Lower lobe of right lung (tissue), 2 donors: ENCODE data around the gene MAPK11. TPM values are rescaled to one million over a fixed set of nuclear protein-coding genes. Genes with fewer than 3 reads are reported as not detected.

ENCODE experiments used
- ATAC-seq, 2 donors: fragments of 200-7000 bp; cut with Tn5 transposase; one replicate each; pipeline ENCODE4 v1.9.1; 2020 to 2022; ENCODE audit warnings: mild to moderate bottlenecking in 2 of 2, moderate library complexity in 2 of 2
- DNase-seq: peaks from one replicate; pipeline ENCODE4 v3.0.0-alpha.2; 2020
- H3K27ac ChIP-seq: fragments of 200-600 bp; one replicate; pipeline ENCODE4 v1.8.0; 2022
- H3K27me3 ChIP-seq: fragments of 200-600 bp; one replicate; pipeline ENCODE4 v1.8.0; 2022; ENCODE audit warnings: low read depth
- H3K36me3 ChIP-seq: fragments of 200-600 bp; one replicate; pipeline ENCODE4 v1.8.0; 2022; ENCODE audit warnings: mild to moderate bottlenecking
- H3K4me1 ChIP-seq: fragments of 200-600 bp; one replicate; pipeline ENCODE4 v1.8.0; 2022
- H3K4me3 ChIP-seq: fragments of 200-600 bp; one replicate; pipeline ENCODE4 v1.8.0; 2022; ENCODE audit warnings: mild to moderate bottlenecking
- H3K9me3 ChIP-seq: fragments of 200-600 bp; one replicate; pipeline ENCODE4 v1.8.0; 2022
- intact Hi-C: fragments of 100-400 bp; cut with DNase I; formaldehyde crosslinking; loops from one replicate; pipeline ENCODE4 v1.11.0; 2022
- total RNA-seq: library from RNA; stranded (reverse); fragmentation: NEBNext Ultra II Directional; extraction: Animal tissue kit (Norgen Biotek cat#: 25700); gene quantifications from one replicate; pipeline ENCODE4 v1.2.1, GENCODE V29; 2021
- TF ChIP-seq, protein P1 (sequence below): fragments of 200-600 bp; IDR thresholded peaks from one replicate; pipeline ENCODE4 v1.8.0; 2022; ENCODE audit warnings: antibody characterized with exemption, mild to moderate bottlenecking
- donor health status: DM: no; HTN: yes; CAD: no; lungs with severe emphysema.

MAPK11 gene
- total RNA-seq, 1 donor from 2014 or later, result 13.1 TPM

DNA sequence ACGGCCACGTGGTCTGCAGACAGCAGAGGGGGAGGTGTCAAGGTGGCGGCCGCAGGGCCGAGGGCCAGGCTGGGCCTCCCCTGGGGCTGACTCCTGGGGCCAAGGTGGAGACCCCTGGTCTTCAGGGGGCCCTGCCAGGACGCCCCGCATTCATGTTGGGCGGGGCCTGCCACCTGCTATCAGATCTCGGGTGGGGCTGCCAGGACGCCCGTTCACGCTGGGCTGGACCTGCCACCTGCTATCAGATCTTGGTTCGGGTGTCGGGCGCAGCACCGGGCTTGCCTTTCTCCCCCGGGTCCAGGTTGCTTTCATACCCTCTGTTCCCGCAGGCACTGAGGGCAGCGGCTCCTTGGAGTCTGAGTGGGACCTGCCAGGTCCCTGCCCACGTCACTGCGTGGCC is 16.1 kb upstream of the MAPK11 start:
- H3K27ac ChIP-seq, result no peak overlapping the region
- H3K36me3 ChIP-seq, result peaks cover 95% of the 10 kb centered on the region
- no peaks in the 10 kb centered on the region for H3K9me3 ChIP-seq
- no peaks in the 10 kb centered on the region for H3K27me3 ChIP-seq
- H3K4me3 ChIP-seq, result no peak overlapping the region
- intact Hi-C loops, result no loop called here
- no peak for ATAC-seq
- TF ChIP-seq, protein P1, sequence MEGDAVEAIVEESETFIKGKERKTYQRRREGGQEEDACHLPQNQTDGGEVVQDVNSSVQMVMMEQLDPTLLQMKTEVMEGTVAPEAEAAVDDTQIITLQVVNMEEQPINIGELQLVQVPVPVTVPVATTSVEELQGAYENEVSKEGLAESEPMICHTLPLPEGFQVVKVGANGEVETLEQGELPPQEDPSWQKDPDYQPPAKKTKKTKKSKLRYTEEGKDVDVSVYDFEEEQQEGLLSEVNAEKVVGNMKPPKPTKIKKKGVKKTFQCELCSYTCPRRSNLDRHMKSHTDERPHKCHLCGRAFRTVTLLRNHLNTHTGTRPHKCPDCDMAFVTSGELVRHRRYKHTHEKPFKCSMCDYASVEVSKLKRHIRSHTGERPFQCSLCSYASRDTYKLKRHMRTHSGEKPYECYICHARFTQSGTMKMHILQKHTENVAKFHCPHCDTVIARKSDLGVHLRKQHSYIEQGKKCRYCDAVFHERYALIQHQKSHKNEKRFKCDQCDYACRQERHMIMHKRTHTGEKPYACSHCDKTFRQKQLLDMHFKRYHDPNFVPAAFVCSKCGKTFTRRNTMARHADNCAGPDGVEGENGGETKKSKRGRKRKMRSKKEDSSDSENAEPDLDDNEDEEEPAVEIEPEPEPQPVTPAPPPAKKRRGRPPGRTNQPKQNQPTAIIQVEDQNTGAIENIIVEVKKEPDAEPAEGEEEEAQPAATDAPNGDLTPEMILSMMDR, result no peak
- H3K4me1 ChIP-seq, result peaks cover 21% of the 10 kb centered on the region
- DNase-seq, result no peak

DNA sequence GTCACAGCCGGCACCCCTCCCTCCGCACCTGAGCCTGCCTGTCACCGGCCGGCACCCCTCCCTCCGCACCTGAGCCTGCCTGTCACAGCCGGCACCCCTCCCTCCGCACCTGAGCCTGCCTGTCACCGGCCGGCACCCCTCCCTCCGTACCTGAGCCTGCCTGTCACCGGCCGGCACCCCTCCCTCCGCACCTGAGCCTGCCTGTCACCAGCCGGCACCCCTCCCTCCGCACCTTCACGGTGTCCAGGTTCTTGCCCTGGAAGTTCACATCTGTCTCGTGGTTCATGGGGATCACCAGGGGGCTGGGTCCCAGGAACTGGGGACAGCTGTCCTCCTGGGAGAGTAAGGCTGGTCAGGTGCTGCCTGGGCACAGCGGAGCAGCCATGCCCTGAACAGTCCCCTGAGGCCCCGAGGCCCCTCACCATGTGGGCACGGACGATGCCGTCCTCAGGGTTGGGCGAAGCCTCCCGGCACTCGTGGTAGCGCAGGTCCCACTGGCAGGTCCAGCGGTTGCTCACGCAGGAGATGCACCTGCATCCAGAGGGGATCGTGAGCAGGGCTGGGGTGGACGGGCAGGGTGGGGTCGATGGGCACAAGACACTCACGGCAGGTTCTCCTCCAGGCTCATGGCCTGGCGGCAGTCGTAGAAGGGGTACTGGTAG is 15.5 kb upstream of the MAPK11 start:
- intact Hi-C loops, result no loop called here
- TF ChIP-seq, protein P1, result no peak
- DNase-seq, result no peak
- Histone ChIP-seq H3K27me3 (no peaks in the 10 kb centered on the region), H3K27ac (peak overlapping the region; percentile 24), H3K4me1 (peaks cover 18% of the 10 kb centered on the region), H3K4me3 (no peak overlapping the region), H3K36me3 (peaks cover 95% of the 10 kb centered on the region), H3K9me3 (no peaks in the 10 kb centered on the region)
- ATAC-seq, result no peak

DNA sequence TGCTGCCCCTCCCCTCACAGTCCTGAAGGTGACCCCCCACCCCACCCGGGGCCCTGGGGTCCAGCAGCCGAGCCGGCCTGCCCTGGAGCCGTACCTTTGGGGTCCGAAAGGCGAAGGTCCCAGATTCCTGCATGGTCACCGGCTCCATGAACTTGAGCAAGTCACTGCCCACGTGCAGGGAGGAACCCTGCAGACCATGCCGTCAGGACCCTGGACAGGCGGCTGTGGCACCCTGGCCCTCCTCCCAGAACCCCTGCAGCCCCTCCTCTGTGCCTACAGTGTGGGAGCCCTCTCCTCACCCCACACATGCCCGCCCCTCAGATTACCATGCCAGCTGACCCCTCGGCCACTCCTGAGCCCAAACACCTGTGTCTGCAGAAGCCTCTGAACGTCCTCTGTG is 14.3 kb upstream of the MAPK11 start:
- no peak overlapping the region for H3K4me3 ChIP-seq
- DNase-seq (no peak), ATAC-seq (no peak)
- H3K27ac ChIP-seq, result no peak overlapping the region
- peaks cover 17% of the 10 kb centered on the region for H3K4me1 ChIP-seq
- no peaks in the 10 kb centered on the region for H3K27me3 ChIP-seq
- intact Hi-C loops, result no loop called here
- TF ChIP-seq, protein P1, result no peak
- peaks cover 95% of the 10 kb centered on the region for H3K36me3 ChIP-seq
- H3K9me3 ChIP-seq, result no peaks in the 10 kb centered on the region

DNA sequence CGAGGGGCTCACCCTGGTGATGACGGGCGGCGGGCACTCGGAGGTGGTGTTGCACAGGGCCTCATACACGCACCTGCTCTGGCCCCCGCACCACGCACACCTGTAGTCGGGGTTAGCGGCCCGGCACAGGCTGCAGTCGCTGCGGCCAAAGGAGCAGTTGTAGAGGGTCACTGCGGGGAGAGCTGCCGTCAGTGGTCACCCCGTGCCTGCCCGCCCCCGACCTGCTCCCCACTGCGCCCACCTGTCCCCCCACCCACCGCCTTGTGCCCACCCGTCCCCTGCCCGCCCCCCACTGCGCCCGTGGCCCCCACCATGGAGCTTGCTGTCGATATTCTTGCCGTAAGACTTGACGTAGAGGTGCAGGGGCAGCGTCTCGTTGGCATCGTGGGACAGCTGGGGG is 13.6 kb upstream of the MAPK11 start:
- TF ChIP-seq, protein P1, result no peak
- Histone ChIP-seq H3K4me3 (no peak overlapping the region), H3K36me3 (peaks cover 95% of the 10 kb centered on the region), H3K27me3 (no peaks in the 10 kb centered on the region), H3K27ac (no peak overlapping the region), H3K9me3 (no peaks in the 10 kb centered on the region), H3K4me1 (peaks cover 17% of the 10 kb centered on the region)
- no peak for ATAC-seq
- intact Hi-C loops, result no loop called here
- no peak for DNase-seq

DNA sequence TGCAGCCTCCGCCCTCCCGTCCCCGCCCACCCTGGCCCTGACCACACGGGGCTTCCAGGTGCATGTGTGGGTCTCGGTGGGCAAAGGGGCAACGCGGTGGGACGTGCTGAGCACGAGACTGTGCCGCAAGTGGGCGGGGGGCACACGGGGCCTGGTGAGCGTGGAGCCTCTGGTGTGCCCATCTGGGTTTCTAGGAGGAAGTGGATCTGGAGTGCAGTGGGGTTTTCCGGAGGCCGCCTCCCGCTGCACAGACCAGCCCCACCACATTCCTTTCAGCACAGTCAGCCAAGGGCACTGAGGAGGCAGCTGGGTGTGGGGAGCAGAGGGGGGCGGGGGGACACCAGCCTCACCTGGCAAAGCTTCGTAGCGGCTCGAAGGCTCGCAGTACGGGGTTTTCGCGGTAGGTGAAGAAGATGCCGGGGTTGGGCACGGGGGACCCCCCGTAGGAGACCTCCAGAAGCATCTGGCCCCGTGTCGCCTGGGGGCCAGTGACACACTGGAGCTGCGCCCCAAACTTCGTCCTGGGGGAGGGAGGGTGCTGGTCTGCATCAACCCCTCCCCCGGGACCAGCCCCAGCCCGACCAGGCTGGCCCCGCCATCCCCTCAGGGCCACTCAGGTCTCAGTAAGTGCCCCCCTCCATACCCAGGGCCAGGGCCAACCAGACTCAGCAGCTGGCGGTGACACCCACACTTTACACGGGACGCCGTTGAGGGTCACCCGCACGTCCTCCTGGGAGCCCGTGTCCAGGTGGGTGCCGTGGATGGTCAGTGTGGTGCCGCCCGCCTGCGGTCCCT is 12.4 kb upstream of the MAPK11 start:
- Histone ChIP-seq H3K9me3 (no peaks in the 10 kb centered on the region), H3K27me3 (no peaks in the 10 kb centered on the region), H3K4me1 (peaks cover 17% of the 10 kb centered on the region), H3K4me3 (no peak overlapping the region), H3K36me3 (peaks cover 95% of the 10 kb centered on the region), H3K27ac (peak overlapping the region; percentile 64)
- DNase-seq, result peak; percentile 89
- TF ChIP-seq, protein P1, result no peak
- intact Hi-C loops, result no loop called here
- ATAC-seq, result peak; percentile 91 to 94
